Subcutaneous adipose tissue (tissue), 4 donors: ENCODE measurements around the gene CNTNAP2. TPM values are rescaled to one million over a fixed set of nuclear protein-coding genes. Genes with fewer than 3 reads are reported as not detected.

Experiments used
- total RNA-seq, 4 donors: library from RNA; depleted of rRNA; stranded (reverse); fragments of >200 nt; gene quantifications; one replicate each; pipeline ENCODE4 v1.1.0, GENCODE V29; 2016
- TF ChIP-seq, protein P1 (sequence below): fragments of 450-650 bp; IDR thresholded peaks from one replicate; pipeline ENCODE4 v1.5.1; 2016; ENCODE audit warnings: low read depth, mild to moderate bottlenecking, control low read depth, antibody characterized with exemption, moderate library complexity

Gene CNTNAP2
- total RNA-seq, 4 donors from 2014 or later = not detected

DNA sequence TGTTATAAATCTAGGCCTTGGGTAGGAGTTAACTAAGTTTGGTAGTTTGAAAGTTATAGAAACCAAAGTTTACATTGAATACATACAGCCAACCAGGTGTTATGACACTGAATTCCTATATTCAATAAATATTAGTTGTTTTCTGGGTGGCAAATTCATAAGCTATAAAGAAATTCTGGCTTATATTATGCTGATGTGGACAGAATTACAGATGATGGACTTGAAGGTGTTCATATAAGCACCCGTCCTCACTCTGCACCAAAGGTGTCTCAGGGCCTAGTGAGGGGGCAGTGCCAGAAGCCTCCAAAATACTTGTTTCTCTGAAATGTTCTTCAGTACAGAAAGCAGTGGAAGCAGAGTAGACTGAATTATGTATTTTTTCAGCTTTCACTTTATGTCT, 973.0 kb downstream of the CNTNAP2 start:
- TF ChIP-seq, protein P1, sequence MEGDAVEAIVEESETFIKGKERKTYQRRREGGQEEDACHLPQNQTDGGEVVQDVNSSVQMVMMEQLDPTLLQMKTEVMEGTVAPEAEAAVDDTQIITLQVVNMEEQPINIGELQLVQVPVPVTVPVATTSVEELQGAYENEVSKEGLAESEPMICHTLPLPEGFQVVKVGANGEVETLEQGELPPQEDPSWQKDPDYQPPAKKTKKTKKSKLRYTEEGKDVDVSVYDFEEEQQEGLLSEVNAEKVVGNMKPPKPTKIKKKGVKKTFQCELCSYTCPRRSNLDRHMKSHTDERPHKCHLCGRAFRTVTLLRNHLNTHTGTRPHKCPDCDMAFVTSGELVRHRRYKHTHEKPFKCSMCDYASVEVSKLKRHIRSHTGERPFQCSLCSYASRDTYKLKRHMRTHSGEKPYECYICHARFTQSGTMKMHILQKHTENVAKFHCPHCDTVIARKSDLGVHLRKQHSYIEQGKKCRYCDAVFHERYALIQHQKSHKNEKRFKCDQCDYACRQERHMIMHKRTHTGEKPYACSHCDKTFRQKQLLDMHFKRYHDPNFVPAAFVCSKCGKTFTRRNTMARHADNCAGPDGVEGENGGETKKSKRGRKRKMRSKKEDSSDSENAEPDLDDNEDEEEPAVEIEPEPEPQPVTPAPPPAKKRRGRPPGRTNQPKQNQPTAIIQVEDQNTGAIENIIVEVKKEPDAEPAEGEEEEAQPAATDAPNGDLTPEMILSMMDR = no peak

GRCh38 chr7:147096629-147097028, 980.0 kb downstream of the CNTNAP2 start:
- TF ChIP-seq, protein P1 = no peak

GRCh38 chr7:147103224-147103623, 986.6 kb downstream of the CNTNAP2 start:
- TF ChIP-seq, protein P1 = no peak

DNA sequence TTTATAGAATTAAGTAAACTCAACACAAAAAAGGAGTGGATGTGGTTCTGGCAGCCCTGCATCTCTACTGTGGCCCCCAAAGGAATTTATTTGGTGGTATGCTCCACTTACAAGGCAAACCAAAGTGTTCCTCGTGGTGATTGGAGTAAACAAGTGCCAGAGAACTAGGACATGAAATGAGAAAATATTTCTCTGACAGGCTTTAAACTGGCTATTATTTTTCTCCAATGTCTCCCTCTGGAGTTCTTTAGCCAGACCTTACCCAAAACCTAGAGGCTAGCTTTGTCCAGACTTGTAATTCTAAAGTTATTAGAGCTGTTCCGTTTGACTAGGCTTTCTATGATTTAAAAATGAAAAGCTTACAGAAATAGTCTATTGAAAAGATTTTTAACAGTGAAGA, 990.1 kb downstream of the CNTNAP2 start:
- TF ChIP-seq, protein P1 = no peak

GRCh38 chr7:147136352-147136751, 1019.8 kb downstream of the CNTNAP2 start:
- TF ChIP-seq, protein P1 = no peak

GRCh38 chr7:147145194-147145593, 1028.6 kb downstream of the CNTNAP2 start:
- TF ChIP-seq, protein P1 = no peak

GRCh38 chr7:147146169-147146568, 1029.6 kb downstream of the CNTNAP2 start:
- TF ChIP-seq, protein P1 = no peak
